Muscle layer of colon (tissue), 2 donors: ENCODE results near the gene PSAP.

ENCODE experiments used
- H3K27ac ChIP-seq: one replicate; pipeline ENCODE4 v1.7.0; 2013; ENCODE audit warnings: low read depth, mild to moderate bottlenecking, low read length, moderate library complexity
- H3K27me3 ChIP-seq, 2 donors: one replicate each; pipeline ENCODE4 v1.7.0; 2013; ENCODE audit warnings: low read length in 2 of 2, mild to moderate bottlenecking in 2 of 2; ENCODE audit not compliant: insufficient read depth in 2 of 2, control insufficient read depth in 1 of 2
- H3K36me3 ChIP-seq: one replicate; pipeline ENCODE4 v1.7.0; 2013; ENCODE audit warnings: mild to moderate bottlenecking, low read length; ENCODE audit not compliant: insufficient read depth
- H3K4me1 ChIP-seq: one replicate; pipeline ENCODE4 v1.7.0; 2013; ENCODE audit warnings: mild to moderate bottlenecking, low read length; ENCODE audit not compliant: insufficient read depth
- H3K4me3 ChIP-seq, 2 donors: one replicate each; pipeline ENCODE4 v1.7.0; 2013; ENCODE audit warnings: low read length in 2 of 2, low read depth in 1 of 2, mild to moderate bottlenecking in 1 of 2, moderate library complexity in 1 of 2
- H3K9ac ChIP-seq: one replicate; pipeline ENCODE4 v1.7.0; 2013; ENCODE audit warnings: low read length
- H3K9me3 ChIP-seq: one replicate; pipeline ENCODE4 v1.7.0; 2013; ENCODE audit warnings: mild to moderate bottlenecking, low read length
- donor health status: abdominal sarcoma.
- donor health status: Adenocarcinoma of cecum.

Gene PSAP

GRCh38 chr10:71840958-71841335 is 10.1 kb downstream of the PSAP start:
- peaks cover 70% of the 10 kb centered on the region for H3K4me1 ChIP-seq
- H3K9me3 ChIP-seq, result no peaks in the 10 kb centered on the region
- no peak overlapping the region for H3K9ac ChIP-seq
- H3K36me3 ChIP-seq, result no peaks in the 10 kb centered on the region
- H3K27me3 ChIP-seq, result no peaks in the 10 kb centered on the region
- no peak overlapping the region for H3K27ac ChIP-seq
- no peak overlapping the region for H3K4me3 ChIP-seq

GRCh38 chr10:71840177-71840957 is 10.7 kb downstream of the PSAP start:
- H3K4me3 ChIP-seq, result no peak overlapping the region
- H3K27ac ChIP-seq, result peak overlapping the region; percentile 25

DNA sequence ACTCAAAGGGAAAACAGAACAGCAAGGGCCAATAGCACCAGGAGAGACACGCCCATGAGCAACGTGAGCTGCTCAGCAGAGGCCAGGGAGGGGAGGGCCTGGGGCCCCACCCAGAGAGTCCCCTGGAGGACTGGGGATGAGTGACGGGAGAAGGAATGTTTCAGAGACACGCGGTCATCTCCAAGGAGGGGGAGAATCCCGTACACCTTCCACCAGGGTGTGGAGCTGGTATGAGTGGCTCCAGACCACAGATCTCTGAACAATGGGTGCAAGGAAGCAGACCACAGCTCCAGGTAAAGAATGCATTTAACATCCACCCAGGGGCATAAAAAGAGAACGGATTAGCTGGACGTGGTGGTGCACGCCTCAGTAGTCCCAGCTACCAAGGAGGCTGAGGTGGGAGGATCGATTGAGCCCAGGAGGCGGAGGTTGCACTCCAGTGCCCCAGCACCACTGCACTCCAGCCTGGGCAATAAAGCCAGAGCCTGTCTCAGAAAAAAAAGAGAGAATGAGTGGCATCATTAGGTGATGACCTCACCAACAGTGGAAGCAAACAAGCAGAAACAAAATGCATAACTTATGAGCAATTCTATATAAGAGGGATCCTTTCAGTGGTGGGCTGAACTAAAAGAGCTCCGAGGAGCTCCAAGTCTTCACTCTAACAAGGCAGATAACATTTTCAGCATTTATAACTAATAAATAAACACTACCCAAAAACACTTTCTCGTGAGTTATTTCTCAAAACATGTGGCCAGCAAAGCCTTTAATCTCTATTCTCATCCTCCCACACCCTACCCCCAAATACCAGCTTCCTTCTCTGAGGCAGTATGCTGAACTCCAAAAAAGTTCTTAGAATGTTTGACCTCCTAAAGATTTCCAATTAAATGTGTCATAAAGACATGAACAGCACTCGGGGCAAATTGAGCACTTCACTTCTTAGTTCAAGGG is 12.5 kb downstream of the PSAP start:
- H3K4me1 ChIP-seq, result peaks cover 69% of the 10 kb centered on the region
- no peak overlapping the region for H3K27ac ChIP-seq
- no peak overlapping the region for H3K9ac ChIP-seq

More at GRCh38 chr10:71840177-71840957, 10.7 kb downstream of the PSAP start:
- Histone ChIP-seq H3K4me1 (peaks cover 70% of the 10 kb centered on the region), H3K9ac (no peak overlapping the region), H3K36me3 (no peaks in the 10 kb centered on the region), H3K27me3 (no peaks in the 10 kb centered on the region), H3K9me3 (no peaks in the 10 kb centered on the region)

GRCh38 chr10:71837098-71837827 is 13.8 kb downstream of the PSAP start:
- Histone ChIP-seq H3K4me1 (peaks cover 66% of the 10 kb centered on the region), H3K27me3 (no peaks in the 10 kb centered on the region), H3K9ac (no peak overlapping the region), H3K4me3 (no peak overlapping the region), H3K27ac (no peak overlapping the region), H3K36me3 (peaks cover 9% of the 10 kb centered on the region), H3K9me3 (no peaks in the 10 kb centered on the region)

More for the DNA sequence above, 12.5 kb downstream of the PSAP start:
- H3K9me3 ChIP-seq, result no peaks in the 10 kb centered on the region
- H3K27me3 ChIP-seq, result no peaks in the 10 kb centered on the region
- H3K4me3 ChIP-seq, result no peak overlapping the region
- H3K36me3 ChIP-seq, result peaks cover 3% of the 10 kb centered on the region

DNA sequence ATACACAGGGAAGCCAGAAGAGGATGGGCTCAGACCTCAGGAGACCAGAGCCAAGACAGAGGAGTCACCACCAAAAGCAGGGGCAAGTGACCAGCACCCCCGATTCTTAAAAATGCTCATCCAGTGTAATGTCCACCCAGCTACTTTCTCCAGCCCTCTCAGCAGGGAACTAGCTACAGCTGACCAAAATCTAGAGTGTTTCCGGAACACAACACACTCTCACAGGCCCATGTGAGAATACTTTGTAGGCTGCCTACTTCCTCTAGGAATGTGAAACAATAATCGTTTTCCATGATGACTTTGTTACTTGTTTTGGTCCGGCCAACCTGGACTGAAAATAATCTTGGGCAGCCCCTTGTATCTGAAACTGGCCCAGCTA is 14.5 kb downstream of the PSAP start:
- H3K9me3 ChIP-seq, result no peaks in the 10 kb centered on the region
- peak overlapping the region in 1 of 2 donors; percentile 9 for H3K4me3 ChIP-seq

GRCh38 chr10:71835671-71836595 is 15.1 kb downstream of the PSAP start:
- Histone ChIP-seq H3K36me3 (peaks cover 22% of the 10 kb centered on the region), H3K9me3 (no peaks in the 10 kb centered on the region), H3K4me1 (peaks cover 62% of the 10 kb centered on the region), H3K27me3 (no peaks in the 10 kb centered on the region), H3K27ac (no peak overlapping the region), H3K4me3 (peak overlapping the region in 1 of 2 donors; percentile 9), H3K9ac (no peak overlapping the region)

More for the DNA sequence above, 14.5 kb downstream of the PSAP start:
- Histone ChIP-seq H3K27ac (no peak overlapping the region), H3K4me1 (peaks cover 66% of the 10 kb centered on the region), H3K27me3 (no peaks in the 10 kb centered on the region), H3K9ac (no peak overlapping the region), H3K36me3 (peaks cover 15% of the 10 kb centered on the region)

- no peak overlapping the region for H3K9ac ChIP-seq
- H3K27me3 ChIP-seq, result no peaks in the 10 kb centered on the region
- no peaks in the 10 kb centered on the region for H3K9me3 ChIP-seq
- peaks cover 47% of the 10 kb centered on the region for H3K4me1 ChIP-seq
- H3K4me3 ChIP-seq, result no peak overlapping the region
- H3K36me3 ChIP-seq, result peaks cover 36% of the 10 kb centered on the region
- H3K27ac ChIP-seq, result no peak overlapping the region
Measured at GRCh38 chr10:71834343-71834674, 16.7 kb downstream of the PSAP start.

DNA sequence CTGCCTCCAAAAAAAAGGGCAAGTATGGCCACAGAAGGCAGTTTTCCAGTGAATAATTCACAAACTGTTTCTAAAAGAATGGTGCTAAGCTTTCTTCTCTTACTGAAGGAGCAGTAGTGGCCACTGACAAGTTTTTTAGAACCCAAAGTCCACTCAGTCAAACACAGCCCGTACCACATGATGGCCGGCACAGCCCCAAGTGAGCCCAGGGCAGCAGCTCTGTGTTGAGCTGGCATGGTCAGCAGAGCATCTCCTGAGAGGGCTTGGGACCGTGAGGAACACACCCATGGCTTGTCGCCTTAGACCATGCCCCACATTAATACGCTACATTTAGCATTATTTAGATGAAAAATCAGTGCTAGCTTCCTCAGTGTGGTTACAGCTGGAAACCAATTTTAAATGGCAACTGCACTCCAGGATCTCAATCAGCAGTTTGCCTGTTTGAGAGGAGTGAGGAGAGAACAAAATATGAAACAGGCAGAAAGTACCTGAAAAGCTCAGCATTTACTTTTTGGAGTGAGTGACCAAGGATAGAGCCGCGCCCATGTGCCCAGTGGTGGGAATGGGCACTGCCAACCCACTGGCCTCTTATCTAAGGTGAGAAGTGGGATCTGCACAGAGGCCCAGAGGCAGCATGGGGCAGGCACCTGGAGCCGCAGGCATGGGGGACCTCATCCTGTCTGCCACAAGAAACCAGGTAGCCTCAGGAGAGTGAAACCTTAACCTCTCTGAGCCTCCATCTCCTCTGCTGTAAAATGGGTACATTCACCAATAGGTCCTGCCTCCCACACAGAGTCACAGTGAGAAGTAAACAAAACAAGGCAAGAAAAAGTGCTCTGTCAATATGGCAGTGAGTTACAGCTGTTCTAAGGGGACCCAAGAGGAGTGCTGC is 17.4 kb downstream of the PSAP start:
- no peak overlapping the region for H3K9ac ChIP-seq
- no peak overlapping the region for H3K4me3 ChIP-seq
- H3K27me3 ChIP-seq, result no peaks in the 10 kb centered on the region
- peaks cover 42% of the 10 kb centered on the region for H3K36me3 ChIP-seq
- peaks cover 41% of the 10 kb centered on the region for H3K4me1 ChIP-seq
- no peaks in the 10 kb centered on the region for H3K9me3 ChIP-seq
- H3K27ac ChIP-seq, result no peak overlapping the region

GRCh38 chr10:71832967-71833366 is 18.1 kb downstream of the PSAP start:
- peaks cover 46% of the 10 kb centered on the region for H3K36me3 ChIP-seq
- H3K9me3 ChIP-seq, result no peaks in the 10 kb centered on the region
- H3K27me3 ChIP-seq, result no peaks in the 10 kb centered on the region
- H3K27ac ChIP-seq, result no peak overlapping the region
- H3K4me3 ChIP-seq, result no peak overlapping the region
- peaks cover 34% of the 10 kb centered on the region for H3K4me1 ChIP-seq
- no peak overlapping the region for H3K9ac ChIP-seq
